Putamen (tissue), 1 donor: ENCODE measurements around the gene FAM193B.
"Not testable (repeated sequence)": the region's sequence is repeated elsewhere in the genome, so short reads cannot be mapped to it uniquely, and the experiment has no call there.

Source experiments
- DNase-seq: peaks from one replicate; pipeline ENCODE4 v3.0.0-alpha.2; 2016; ENCODE audit warnings: low spot score

The FAM193B gene

GRCh38 chr5:177486256-177486655 lies 68.1 kb downstream of the FAM193B start:
- no peak for DNase-seq

DNA sequence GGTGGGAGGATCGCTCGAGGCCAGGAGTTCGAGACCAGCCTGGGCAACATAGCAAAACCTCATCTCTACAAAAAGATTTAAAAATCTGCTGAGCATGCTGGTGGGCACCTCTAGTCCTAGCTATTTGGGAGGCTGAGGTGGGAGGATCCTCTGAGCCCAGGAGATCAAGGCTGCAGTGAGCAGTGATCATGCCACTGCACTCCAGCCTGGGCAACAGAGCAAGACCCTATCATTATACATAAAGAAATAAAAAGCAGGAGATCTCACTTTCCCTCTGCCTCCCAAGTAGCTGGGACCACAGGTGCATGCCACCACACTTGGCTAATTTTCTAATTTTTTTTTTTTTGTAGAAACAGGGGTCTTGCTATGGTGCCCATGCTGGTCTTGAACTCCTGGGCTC lies 68.6 kb downstream of the FAM193B start:
- DNase-seq: not testable (repeated sequence)

- no peak for DNase-seq
Observed at GRCh38 chr5:177484902-177485549, 69.3 kb downstream of the FAM193B start.

- no peak for DNase-seq
Observed at GRCh38 chr5:177483994-177484901, 70.1 kb downstream of the FAM193B start.

GRCh38 chr5:177483042-177483441 lies 71.3 kb downstream of the FAM193B start:
- DNase-seq: no peak

DNA sequence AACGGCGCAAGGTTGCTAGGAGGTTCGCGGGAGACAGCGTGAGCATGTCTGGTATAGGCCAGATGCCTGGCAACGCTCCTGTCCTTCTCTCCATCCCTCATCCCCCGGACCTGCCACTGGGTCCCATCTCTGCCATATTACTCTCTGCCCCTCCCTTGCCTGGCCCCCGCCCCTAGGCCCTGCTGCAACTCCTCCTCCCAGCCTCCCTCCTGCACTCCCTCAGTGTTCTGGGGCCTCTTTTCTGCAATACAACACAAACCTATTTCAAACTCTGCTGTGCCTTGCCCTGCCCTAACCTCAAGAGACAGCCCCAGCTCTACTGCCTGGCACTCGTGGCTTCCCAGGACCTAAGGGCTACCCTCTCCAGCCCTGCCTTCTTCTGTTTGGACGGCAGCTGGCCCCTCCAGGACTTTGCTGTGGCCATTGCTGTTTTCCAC lies 72.0 kb downstream of the FAM193B start:
- DNase-seq: no peak

DNA sequence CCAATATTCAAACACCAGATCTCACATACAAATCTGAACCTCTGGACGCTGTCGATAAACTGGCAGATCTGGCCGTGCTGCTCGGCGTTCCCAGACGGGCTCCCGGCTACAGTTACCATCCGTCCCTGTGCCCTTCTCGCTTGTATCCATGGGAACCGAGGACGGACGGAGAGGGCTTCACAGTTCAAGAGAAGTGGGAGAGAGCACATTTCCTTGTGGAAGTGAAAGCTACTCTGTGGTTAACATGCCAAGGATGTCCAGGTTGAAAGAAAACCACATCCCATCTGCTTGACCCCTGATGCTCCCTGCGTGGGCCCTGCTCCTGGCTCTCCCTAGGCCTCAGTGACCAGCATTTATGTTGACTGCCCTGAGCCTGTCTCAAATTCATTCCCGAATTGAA lies 74.6 kb downstream of the FAM193B start:
- no peak for DNase-seq

DNA sequence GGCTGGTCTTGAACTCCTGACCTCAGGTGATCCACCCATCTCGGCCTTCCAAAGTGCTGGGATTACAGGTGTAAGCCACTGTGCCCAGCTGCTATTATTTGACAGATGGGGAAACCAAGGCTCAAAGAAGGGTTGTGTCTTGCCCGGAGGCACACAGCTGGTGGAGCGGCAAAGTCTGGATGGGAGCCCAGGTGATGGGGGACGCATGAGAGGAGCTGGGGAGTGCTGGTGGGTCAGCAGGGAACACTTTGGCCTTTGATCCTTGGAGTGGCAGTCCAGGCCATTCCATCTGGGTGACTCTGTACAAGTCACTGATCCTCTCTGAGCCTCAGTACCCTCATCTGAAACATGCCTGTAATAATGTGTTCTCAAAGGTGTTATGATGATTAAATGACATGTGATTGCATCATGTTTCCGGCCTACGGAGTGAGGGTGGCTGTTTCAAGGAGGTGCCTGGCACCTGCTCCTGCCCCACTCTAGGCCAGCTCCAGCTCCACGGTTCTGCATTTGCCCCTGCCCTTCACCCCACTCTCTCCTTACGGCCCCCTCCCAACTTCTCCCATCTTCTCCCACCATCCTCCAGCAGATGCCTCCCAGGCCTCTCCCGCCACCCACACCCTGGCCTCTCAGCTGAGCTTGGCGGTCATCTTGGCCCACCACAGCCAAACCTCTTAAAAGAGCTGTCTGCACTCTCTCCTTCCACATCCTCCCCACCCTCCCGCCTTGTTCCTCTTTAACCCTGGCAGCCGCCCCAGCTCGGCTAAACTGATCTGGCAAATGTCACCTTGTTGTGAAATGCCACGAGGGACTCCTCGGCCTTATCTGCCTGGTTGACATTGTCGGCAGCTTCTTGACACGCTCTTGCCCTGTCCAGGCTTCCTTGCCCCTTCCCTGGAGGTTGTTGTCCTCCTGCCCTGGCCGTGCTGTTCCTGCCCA lies 75.4 kb downstream of the FAM193B start:
- DNase-seq: no peak

DNA sequence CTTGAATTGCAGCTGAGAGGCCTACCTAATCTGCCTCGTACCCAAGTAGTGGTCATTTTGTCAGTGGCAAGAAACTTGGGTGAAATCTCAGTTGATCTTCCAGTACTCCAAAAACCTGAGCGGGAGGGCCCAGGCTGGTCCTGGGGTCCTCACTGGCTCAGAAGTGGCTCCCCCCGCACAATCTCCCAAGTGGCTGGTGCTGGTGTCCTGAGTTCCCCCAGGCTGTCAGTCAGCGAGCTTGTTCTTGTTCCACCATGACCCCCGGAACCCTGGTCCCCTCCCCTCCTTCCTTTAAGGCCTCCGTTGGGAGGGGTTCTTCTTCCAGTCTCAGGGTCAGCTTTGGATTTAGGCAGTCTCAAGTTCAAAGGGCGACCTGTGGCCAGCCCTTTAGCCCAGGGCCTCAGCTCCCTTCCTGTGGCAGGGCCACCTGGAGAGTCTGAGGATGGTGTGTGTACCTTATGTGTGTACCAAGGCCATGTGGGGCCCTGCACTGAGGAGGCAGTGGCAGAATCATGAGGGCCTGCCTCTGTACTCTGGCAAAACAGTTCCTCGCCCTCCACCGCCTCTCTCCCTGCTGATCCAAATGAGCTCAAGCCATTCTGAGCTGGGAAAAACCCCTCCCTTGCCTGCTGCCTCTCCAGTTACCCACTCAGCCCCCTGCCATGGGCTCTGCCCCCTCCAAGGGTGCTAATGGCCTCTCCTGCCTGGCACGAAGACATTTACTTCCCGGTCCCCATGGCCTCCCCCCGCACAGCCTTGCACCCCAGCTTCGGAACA lies 76.5 kb downstream of the FAM193B start:
- DNase-seq: no peak

DNA sequence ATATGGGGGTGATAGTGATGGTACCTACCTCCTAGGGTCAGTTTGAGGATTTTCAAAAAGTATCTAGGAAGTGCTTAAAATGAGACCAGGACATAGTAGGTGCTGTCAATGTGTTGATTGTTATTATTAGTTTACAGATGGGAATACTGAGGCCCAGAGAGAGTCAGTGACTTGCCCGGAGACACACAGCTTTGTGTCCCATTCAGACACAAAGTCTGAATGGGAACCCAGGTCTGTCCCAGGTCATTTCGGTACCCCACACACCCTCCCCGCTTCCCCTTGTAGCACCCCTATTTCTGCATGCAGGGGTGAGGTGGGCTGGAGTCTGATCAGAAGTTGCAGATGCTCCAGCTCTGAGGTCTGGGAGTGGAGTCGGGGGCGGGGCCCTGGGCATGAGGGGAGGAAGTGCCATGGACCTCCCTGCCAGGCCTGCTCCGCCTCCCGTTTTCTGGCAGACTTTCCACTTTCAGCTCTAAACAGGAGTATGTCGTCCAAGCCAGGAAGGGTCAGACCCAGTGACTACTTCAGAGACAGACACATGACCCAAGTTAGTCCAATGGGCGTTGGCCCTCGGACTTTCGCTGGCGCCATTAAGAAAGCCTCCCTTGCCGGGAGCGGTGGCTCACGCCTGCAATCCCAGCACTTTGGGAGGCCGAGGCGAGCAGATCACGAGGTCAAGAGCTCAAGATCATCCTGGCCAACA lies 77.7 kb downstream of the FAM193B start:
- no peak for DNase-seq

GRCh38 chr5:177475563-177476427 lies 78.6 kb downstream of the FAM193B start:
- DNase-seq: peak; percentile 64

- no peak for DNase-seq
Observed at GRCh38 chr5:177474846-177475562, 79.4 kb downstream of the FAM193B start.

GRCh38 chr5:177474002-177474476 lies 80.3 kb downstream of the FAM193B start:
- no peak for DNase-seq

DNA sequence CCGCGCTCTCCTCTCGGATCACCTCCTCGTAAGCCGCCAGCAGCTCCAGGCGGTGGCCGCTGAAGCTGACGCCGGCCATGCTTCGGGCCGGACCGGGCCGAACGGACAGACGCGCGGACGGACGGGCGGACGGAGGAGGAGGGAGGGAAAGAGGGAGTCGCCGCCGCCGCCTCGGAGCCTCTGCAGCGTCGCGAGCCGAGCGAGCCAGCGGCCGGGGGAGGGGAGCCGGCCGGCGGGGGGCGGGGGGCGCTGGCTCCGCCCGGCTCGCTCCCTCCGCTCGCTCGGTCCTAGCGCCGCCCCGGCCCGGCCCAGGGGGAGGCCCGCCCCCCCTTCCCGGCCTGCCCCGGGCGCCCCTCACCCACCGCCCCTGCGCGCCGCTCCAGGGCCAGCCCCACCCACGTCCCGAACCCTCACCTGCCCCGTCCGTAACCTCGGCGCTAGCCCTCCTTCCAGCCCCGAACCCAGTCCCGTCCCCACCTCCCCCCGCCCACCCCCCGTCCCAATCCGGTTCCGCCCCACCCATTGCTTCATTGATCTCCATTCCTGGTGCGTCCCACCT lies 80.8 kb downstream of the FAM193B start, which contains the start of gene DBN1:
Gene DBN1 (minus strand): TSS at position 192 of the 559 bp plus-strand sequence. CDS start 113 bp downstream, at position 79.
- DNase-seq: no peak

GRCh38 chr5:177472460-177473442 lies 81.6 kb downstream of the FAM193B start:
- no peak for DNase-seq

DNA sequence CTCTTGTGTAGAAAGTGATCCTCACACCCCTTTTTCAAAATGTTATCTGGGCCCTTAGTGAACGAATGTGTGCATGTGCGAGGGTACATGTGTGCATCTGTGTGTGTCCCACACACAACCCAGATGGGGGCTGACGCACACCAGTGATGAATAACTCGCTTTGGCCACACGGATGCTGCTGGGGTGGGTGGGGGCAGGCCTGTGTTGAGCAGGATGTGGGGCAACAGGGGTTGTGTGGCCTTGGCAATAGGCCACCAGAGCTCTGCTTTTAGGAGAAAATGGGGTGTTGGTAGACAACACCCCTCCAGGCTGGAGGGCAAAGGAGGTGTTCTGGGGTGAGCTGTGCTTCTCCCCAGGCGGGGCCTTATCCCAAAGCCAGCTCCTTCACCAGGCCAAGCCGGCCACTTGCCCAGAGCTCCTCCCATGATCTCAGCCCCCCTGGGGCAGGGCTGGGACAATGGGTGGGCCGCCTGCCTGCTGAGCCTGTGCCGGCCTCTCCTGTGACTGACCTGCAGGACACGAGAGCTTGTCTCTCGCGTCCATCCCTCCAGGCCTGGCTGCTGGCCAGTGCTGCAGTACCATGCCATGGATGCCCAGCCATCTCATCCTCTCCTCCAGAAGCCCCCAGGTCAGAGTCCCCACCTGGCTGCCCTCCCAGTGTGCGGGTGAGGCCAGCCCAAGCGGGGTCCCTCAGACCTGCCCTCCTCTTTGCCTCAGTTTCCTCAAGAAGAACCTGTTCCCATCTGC lies 82.6 kb downstream of the FAM193B start:
- no peak for DNase-seq
